D341Med (cell line): ENCODE measurements around the gene RGS8.

ENCODE experiments used
- DNase-seq: peaks from one replicate; pipeline ENCODE4 v3.0.0; 2012; ENCODE audit warnings: low spot score

Gene RGS8

GRCh38 chr1:182639330-182639729 lies 45.1 kb downstream of the RGS8 start:
- no peak for DNase-seq

DNA sequence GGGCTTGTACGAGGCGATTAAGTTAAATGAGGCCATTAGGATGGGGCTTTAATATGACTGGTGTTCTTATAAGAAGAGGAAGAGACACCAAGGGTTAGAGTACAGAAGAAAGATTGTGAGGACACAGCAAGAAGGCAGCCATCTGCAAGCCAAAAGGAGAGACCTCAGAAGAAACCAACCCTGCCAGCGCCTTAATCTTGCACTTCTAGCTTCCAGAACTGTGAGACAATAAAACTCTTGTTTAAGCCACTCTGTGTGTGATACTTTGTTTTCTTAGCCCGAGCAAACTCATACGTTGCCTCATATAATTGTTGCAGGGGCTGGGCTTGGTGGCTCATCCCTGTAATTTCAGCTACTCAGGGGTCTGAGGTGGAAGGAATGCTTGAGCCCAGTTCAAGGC lies 46.6 kb downstream of the RGS8 start:
- no peak for DNase-seq

GRCh38 chr1:182635871-182636270 lies 48.5 kb downstream of the RGS8 start:
- DNase-seq, result no peak
